Stimulated activated CD8-positive, alpha-beta memory T cell treated with anti-CD3 and anti-CD28 coated beads, Interleukin-4, amount 100 ng/mL, for 24 hours (primary cell): ENCODE measurements around the gene PMEPA1.
"Not testable (repeated sequence)": the region's sequence is repeated elsewhere in the genome, so short reads cannot be mapped to it uniquely, and the experiment has no call there.

Experiments
- DNase-seq: peaks from one replicate; pipeline ENCODE4 v3.0.0-alpha.2; 2020; ENCODE audit warnings: low read depth

The PMEPA1 gene

DNA sequence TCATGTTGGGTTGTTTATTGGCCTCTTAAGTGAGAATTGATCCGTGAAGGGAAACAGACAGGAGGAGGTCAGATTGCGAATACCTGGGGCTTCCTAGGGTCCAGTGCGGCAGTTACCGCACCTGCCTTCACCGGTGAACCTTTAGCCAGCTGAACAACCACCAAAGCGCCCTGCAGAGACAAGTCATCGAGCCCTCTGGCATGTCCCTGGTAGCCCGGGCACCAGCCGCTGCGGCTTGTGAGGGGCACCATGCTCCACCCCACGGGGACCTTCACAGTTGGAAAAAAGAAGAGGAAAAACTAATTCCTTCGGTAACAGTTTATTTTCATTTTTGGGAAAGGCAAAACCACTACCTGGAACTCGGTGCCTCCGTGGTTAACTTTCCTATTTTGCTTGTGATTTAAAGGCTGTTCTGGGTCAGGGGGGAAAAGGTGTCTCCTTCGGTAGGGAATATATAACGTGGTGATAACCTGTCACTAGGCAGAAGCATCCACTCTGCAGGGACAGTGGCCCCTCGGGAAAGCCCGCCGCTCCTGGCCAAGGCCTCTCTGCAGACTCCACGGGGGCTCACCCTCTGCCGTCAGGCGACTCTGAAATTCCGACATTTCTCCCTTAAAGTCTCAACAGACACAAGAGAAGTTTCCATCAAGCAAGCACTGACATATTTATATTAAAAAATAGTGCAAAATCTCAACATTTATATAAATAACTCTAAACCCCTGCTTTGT lies 58.9 kb downstream of the PMEPA1 start:
- no peak for DNase-seq

DNA sequence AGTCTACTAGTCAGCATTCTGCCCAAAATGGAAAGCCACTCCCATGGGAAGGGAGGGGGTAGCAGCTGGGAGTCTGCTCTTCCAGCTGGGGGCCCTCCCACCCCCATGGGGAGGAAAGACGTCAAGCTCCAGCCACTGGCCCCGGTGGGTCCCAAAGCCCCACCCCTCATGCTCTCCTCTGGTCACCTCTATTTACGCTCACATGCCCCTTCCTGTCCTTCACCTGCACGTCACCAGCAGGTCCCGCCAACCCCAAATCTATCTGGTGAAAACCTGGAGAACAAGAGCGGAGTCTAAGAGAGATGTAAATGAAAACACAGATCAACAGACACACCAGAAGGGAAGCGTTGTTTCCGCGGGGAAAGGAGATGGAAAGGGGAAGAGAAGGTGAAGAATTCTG lies 59.5 kb downstream of the PMEPA1 start:
- DNase-seq = no peak

DNA sequence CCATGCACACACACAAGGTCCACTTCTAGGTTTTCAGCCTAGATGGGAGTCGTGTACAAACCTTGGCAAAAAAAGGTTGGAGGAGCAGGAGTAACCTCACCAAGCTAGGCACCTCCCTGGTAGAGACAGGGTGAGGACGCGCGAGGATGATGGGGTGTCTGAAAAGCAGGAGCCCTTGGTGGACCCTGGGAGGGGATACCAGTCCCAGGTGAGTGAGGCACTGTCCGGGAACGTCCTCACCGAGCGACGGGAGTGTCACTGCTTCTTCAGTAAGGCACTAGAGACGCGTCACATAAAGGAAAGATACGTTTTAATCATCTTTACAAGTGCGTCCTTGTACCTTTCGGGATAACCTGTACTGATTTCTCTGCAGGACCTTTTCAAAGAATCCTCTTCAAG lies 60.2 kb downstream of the PMEPA1 start:
- no peak for DNase-seq

- no peak for DNase-seq
Measured at GRCh38 chr20:57648878-57649616, 60.8 kb downstream of the PMEPA1 start.

DNA sequence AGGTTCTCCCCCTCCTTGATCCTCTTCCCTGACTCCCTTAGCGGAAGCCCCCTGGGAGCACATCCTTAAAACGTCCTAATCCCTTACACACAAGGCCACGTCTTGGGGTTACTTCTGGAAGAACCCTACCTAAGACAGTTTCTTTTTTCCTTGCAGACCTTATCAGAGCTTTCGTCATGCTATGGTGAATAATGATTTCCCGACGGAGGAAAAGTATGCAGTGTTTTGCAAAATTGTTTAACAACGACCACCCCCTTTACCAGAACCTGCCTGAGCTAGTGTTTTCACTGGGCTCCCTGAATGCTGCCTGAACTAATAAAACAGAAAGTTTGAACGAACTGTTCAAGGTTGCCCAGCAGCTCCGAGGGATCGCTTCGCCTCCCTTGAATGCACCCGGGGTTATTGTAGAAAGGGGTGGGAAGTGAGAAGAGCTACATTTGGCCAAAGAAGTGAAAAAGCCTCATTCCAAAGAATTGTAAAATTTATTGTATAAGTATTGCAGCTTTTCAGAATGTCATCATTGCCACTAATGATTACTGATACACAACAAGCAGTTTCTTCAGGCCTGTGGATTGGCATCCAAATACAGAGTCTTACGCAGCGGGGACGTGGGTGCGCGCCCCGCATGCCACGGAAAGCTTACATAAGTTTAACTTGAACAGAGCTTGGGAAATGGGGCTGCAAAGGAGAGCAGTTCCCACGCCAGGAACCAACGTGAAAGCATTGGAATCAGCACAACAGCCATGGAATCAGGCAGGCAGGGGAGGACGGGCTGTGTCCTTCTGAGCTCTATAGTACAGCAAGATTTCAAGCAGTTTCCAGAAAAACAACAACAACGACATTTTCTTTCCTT lies 61.7 kb downstream of the PMEPA1 start:
- DNase-seq = no peak

DNA sequence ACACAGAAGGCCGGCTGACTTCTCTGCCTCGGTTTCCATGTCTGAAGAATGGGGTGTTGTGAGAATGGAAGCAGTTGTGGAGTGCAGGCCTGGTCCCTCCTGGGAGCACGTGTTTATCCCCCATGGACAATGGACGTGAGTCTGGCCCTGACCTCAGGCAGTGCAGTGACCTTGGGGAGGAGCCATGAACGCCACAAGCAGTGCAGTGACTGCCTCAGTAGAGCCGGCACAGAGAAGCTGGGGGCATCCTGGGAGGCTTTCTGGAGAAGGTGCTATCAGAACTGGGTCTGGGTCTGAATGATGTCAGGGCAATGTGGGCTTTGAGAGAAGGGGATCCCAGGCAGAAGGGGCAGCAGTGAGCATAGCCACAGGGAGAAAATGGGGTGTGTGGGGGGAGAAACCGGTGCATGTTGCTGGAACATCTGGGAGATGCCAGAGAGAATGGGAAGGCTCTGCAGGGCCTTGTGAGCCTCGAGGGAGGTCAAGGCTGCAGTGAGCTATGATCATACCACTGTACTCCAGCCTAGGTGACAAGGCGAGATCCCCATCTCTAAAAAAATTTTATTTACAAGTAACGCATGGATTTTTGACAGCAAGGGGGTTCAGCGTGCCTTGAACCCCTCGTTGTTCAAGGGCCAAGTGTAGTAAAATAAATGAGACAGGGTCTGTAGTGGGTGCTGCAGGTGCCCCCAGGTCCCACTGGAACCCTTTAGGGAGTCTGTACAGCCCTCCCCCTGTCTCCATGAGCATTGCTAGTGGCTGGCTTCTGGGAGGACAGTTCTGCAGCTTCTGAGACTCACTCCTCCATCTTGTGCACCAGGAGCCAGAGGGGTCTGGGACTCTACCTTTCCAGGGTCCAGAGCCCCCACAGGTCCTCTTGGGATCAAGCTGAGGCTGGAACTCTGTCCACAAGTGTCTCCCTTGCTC lies 62.5 kb downstream of the PMEPA1 start:
- DNase-seq = no peak

GRCh38 chr20:57638895-57639236 lies 70.9 kb downstream of the PMEPA1 start:
- DNase-seq = no peak

GRCh38 chr20:57638173-57638894 lies 71.5 kb downstream of the PMEPA1 start:
- DNase-seq = no peak

GRCh38 chr20:57633945-57634491 lies 75.8 kb downstream of the PMEPA1 start:
- DNase-seq = no peak

DNA sequence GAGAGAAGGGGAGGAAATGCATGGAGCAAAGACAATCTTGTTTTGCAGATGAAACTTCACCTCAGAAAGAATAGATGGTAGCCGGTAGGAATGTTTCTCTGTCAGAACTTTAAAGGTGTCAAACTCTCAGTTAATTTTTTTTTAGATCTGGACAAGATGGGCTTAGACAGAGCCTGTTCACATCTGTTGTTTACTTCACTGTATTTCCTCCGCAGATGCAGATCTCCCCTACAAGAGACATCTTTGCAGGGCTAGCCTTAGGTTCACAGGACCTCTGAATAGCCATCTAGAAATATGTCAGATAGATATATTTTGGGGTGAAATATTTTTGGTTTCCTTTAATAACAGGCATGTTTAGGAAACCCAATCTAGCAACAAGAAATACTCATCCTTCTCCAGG lies 77.5 kb downstream of the PMEPA1 start:
- DNase-seq = no peak

DNA sequence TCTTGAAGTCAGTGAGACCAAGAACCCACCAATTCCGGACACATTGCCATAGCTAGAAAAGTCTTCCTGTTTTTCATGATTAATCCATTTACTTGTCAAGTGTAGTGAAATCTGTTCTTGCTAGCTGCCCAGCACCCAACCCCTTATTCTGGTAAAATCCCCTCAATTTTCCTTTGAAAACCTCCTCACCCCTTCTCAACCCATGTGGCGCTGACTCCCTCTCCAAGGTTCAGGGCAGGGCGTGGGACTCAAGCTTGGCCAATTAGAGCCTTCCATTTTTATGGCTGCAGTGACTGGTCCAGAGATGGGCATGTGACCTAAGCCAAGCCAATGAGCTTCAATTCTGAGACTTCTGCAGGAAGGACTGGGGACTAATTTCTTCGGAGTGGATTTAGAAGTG lies 79.8 kb downstream of the PMEPA1 start:
- no peak for DNase-seq

GRCh38 chr20:57629491-57629901 lies 80.3 kb downstream of the PMEPA1 start:
- DNase-seq = not testable (repeated sequence)

DNA sequence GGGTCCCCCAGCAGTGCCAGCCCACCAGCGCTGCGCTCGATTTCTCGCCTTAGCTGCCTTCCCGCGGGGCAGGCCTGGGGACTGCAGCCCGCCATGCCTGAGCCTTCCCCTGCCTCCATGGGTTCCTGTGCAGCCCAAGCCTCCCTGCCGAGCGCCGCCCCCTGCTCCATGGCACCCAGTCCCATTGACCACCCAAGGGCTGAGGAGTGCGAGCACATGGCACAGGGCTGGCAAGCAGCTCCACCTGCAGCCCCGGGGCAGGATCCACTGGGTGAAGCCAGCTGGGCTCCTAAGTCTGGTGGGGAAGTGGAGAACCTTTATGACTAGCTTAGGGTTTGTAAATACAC lies 80.9 kb downstream of the PMEPA1 start:
- not testable (repeated sequence) for DNase-seq

GRCh38 chr20:57628047-57628961 lies 81.5 kb downstream of the PMEPA1 start:
- DNase-seq = no peak

DNA sequence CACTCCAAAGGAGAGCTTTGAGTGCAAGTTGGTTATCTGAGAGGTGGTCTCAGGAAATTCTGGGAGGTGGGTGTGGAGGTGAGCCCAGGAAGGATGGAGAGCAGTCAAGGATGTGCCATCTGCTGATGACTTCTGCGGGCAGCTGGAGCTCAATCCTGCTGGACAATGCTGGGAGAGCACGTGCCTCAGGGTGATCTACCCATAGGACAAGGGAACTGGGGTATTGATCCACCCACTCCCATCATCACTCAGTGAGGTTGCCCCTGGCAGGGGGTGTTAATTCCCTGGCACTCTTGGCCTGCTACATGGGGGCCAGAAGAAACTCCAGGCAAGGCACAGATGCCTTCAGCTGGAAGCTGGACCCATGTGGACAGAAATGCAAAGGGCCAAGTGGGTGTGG lies 82.5 kb downstream of the PMEPA1 start:
- DNase-seq = no peak

DNA sequence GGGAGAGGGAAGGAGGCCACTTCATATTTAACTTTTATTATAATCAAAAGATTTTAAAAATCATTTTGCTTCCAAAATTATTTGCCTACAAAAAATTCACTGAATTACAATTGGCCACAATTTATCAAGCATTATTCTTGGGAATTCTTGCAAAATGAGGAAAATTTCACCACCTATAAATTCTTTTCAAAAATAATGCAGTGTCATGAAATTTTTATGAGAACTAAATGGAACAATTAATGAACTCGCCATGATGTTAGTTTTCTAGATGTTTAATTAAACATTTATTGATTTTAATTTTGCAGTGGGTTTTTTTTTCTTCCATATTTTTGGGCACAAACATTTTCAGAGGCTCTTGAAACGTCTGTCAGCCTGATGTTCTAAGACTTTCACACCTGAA lies 83.8 kb downstream of the PMEPA1 start:
- DNase-seq = no peak

DNA sequence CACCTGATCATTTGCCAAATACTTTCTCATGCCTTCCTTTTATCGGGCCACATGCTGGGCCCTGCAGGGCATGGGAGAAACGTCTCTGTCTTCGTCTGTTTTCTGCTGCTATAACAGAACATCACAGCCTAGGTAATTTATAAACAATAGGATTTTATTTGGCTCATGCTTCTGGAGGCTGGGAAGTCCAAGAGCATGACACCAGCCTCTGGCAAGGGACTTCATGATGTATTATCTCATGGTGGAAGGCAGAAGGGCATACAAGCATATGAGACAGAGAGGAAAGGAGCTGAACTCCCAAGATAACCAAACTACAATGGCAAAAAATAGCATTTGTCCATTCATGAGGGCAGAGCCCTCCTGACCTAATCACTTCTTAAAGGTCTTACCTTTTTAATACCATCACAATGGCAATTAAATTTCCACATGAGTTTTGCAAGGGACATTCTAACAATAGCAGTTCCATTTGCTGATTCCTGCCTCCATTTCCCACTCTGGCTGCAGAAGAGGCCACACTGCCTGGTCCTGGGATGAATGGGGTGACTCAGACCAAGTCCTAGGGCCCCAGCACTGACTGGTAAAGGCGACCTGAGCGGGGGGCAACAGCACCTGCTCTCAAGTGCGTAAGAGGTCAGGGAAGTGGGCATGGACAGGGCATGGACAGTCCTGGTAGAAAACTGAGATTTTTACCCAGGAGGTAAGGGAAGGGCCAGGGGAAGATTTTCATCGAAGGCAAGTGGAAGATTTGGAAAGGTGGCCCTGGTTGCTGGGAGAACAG lies 84.4 kb downstream of the PMEPA1 start:
- no peak for DNase-seq

- no peak for DNase-seq
Measured at GRCh38 chr20:57624124-57624523, 85.7 kb downstream of the PMEPA1 start.
